Measurements from ENCODE around the gene SCGB3A1. TPM values are rescaled to one million over a fixed set of nuclear protein-coding genes. Genes with fewer than 3 reads are reported as not detected.
A peak's percentile ranks its signal among the peaks of the same experiment; 100 is the strongest.

The SCGB3A1 gene
- total and polyA plus RNA-seq, 9 of the 15 experiments (the other 6 are each of a cell fraction or from before 2014, with no cell fraction given): 0.33 TPM; not detected in 8

DNA sequence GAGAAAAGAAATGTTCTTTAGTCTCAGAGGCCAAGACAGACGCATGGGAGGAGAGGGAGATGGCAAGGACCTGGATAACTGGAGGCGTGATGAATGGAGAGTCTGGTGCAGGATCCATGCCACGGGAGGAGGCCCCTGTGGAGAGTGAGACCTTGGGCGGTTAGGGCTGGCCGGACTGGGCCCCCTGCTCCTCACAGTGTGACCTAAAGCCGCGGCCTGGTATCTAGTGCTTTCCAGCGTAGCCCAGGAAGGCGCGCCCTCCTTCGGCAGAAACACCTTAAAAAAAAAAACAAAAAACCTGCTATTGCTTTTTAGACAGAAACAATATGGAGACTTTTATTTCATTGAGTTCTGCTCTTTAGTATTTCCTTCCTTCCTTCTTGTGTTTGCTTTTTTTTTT is 33.1 kb downstream of the SCGB3A1 start:
- peaks cover 62% of the 10 kb centered on the region for H3K79me2 ChIP-seq (ENCODE audit: control insufficient read depth, insufficient read depth, low read length)
- in situ Hi-C loops (cut with MboI) (no loop called here), intact Hi-C loops (cut with micrococcal nuclease) (loop anchor here (5.0 to 10.0 kb wide), 2 partner anchors 47 to 61 kb away; no protein-coding TSS in a partner anchor)
- peak overlapping the region; percentile 22 to 76; a peak in 2 of 4 replicates for H3K9ac ChIP-seq (ENCODE audit: insufficient read depth in 1 of 2, low read depth in 2 of 2, low read length in 2 of 2)
- no TSS peak for BruUV-seq (replicated peaks)
- H2AFZ ChIP-seq (ENCODE audit: low read depth, low read length): no peak overlapping the region
- H3K36me3 ChIP-seq (ENCODE audit: control insufficient read depth, insufficient read depth, low read length): peaks cover 38% of the 10 kb centered on the region; the same call in 2 of the 3 replicates
- peak overlapping the region; percentile 21; the same call in 1 of the 3 replicates for H3K27ac ChIP-seq (ENCODE audit: extremely low read depth, low read depth, low read length)
- H4K20me1 ChIP-seq (replicated peaks; ENCODE audit: control insufficient read depth, insufficient read depth, low read length): no peaks in the 10 kb centered on the region
- peaks cover 42 to 66% of the 10 kb centered on the region in 2 experiments; a peak in 4 of 5 replicates for H3K4me1 ChIP-seq (replicated peaks in 1 of 2; ENCODE audit: control insufficient read depth in 2 of 2, insufficient read depth in 2 of 2, low read length in 2 of 2)
- H3K4me3 ChIP-seq: no peak overlapping the region
- peak overlapping the region; percentile 19; the same call in 1 of the 2 replicates for H3K4me2 ChIP-seq (ENCODE audit: insufficient read depth, low read length)
- CTCF ChIA-PET (ENCODE audit: low intra/inter-chr PET ratio): no interaction called here
- POLR2A ChIA-PET: interaction anchor here (0.7 kb wide), 1 partner anchor 17 kb away, joined by 3 read pairs; no protein-coding TSS in a partner anchor
- peak; percentile 37 to 61 (median 44) for DNase-seq (ENCODE audit: extremely low read depth in 1 of 4, low spot score in 3 of 4)
- 38% methylated on average over 11 of the region's 11 CpGs for WGBS (ENCODE audit: insufficient coverage, low coverage, missing lambda C conversion rate)
- ATAC-seq: peak; percentile 74
- no peaks in the 10 kb centered on the region for H3K9me3 ChIP-seq (replicated peaks; ENCODE audit: control insufficient read depth, insufficient read depth, low read depth, low read length)
- H3K27me3 ChIP-seq (ENCODE audit: control insufficient read depth in 2 of 2, insufficient read depth in 2 of 2, low read length in 2 of 2): no peaks in the 10 kb centered on the region
- FAIRE-seq: no peak
- H3K9me1 ChIP-seq (ENCODE audit: control insufficient read depth, insufficient read depth, low read length): peaks cover 3% of the 10 kb centered on the region
- TF ChIP-seq E2F3 (CRISPR knock-in tag; IDR thresholded peaks at IDR 0.05) (no peak), HNRNPH1 (optimal IDR thresholded peaks at IDR 0.05; ENCODE audit: low read depth, low read length) (no peak), PCBP1 (IDR thresholded peaks at IDR 0.05; ENCODE audit: low read depth, low read length, poor library complexity, severe bottlenecking) (no peak), ZNF384 (IDR thresholded peaks at IDR 0.05; ENCODE audit: low read depth, low read length) (peak; percentile 93), ETV1 (tag; conservative IDR thresholded peaks at IDR 0.05; ENCODE audit: low read depth) (no peak), XRCC4 (IDR thresholded peaks at IDR 0.05; ENCODE audit: extremely low read depth, insufficient read depth, insufficient read length) (no peak), SRSF3 (IDR thresholded peaks at IDR 0.05; ENCODE audit: insufficient read depth, low read length) (no peak), POLR2H (tag; IDR thresholded peaks at IDR 0.05; ENCODE audit: low read depth) (no peak), HDAC1 (IDR thresholded peaks at IDR 0.05) (no peak)
- TF ChIP-seq, protein P1, sequence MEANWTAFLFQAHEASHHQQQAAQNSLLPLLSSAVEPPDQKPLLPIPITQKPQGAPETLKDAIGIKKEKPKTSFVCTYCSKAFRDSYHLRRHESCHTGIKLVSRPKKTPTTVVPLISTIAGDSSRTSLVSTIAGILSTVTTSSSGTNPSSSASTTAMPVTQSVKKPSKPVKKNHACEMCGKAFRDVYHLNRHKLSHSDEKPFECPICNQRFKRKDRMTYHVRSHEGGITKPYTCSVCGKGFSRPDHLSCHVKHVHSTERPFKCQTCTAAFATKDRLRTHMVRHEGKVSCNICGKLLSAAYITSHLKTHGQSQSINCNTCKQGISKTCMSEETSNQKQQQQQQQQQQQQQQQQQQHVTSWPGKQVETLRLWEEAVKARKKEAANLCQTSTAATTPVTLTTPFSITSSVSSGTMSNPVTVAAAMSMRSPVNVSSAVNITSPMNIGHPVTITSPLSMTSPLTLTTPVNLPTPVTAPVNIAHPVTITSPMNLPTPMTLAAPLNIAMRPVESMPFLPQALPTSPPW (CRISPR knock-in tag; IDR thresholded peaks at IDR 0.05): no peak
- TF ChIP-seq, protein P2, sequence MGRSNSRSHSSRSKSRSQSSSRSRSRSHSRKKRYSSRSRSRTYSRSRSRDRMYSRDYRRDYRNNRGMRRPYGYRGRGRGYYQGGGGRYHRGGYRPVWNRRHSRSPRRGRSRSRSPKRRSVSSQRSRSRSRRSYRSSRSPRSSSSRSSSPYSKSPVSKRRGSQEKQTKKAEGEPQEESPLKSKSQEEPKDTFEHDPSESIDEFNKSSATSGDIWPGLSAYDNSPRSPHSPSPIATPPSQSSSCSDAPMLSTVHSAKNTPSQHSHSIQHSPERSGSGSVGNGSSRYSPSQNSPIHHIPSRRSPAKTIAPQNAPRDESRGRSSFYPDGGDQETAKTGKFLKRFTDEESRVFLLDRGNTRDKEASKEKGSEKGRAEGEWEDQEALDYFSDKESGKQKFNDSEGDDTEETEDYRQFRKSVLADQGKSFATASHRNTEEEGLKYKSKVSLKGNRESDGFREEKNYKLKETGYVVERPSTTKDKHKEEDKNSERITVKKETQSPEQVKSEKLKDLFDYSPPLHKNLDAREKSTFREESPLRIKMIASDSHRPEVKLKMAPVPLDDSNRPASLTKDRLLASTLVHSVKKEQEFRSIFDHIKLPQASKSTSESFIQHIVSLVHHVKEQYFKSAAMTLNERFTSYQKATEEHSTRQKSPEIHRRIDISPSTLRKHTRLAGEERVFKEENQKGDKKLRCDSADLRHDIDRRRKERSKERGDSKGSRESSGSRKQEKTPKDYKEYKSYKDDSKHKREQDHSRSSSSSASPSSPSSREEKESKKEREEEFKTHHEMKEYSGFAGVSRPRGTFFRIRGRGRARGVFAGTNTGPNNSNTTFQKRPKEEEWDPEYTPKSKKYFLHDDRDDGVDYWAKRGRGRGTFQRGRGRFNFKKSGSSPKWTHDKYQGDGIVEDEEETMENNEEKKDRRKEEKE (IDR thresholded peaks at IDR 0.05; ENCODE audit: borderline replicate concordance in 1 of 2, control insufficient read depth in 1 of 2, low read depth in 2 of 2, low read length in 1 of 2): no peak
- TF ChIP-seq, protein P3, sequence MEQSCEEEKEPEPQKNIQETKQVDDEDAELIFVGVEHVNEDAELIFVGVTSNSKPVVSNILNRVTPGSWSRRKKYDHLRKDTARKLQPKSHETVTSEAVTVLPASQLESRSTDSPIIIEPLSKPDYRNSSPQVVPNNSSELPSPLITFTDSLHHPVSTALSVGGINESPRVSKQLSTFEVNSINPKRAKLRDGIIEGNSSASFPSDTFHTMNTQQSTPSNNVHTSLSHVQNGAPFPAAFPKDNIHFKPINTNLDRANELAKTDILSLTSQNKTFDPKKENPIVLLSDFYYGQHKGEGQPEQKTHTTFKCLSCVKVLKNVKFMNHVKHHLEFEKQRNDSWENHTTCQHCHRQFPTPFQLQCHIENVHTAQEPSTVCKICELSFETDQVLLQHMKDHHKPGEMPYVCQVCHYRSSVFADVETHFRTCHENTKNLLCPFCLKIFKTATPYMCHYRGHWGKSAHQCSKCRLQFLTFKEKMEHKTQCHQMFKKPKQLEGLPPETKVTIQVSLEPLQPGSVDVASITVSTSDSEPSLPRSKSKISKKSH (CRISPR knock-in tag; IDR thresholded peaks at IDR 0.05): no peak
- TF ChIP-seq, protein P4, sequence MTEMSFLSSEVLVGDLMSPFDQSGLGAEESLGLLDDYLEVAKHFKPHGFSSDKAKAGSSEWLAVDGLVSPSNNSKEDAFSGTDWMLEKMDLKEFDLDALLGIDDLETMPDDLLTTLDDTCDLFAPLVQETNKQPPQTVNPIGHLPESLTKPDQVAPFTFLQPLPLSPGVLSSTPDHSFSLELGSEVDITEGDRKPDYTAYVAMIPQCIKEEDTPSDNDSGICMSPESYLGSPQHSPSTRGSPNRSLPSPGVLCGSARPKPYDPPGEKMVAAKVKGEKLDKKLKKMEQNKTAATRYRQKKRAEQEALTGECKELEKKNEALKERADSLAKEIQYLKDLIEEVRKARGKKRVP (CRISPR knock-in tag; IDR thresholded peaks at IDR 0.05): no peak
